ENCODE measurements around the gene LLCFC1.

GRCh38 chr7:142904128-142904527 is 35.2 kb upstream of the LLCFC1 start:
- TF ChIP-seq CHCHD3 (CRISPR knock-in tag; IDR thresholded peaks at IDR 0.05) (no peak), BHLHE40 (IDR thresholded peaks at IDR 0.05; ENCODE audit: low read length) (no peak), ETS1 (CRISPR knock-in tag; IDR thresholded peaks at IDR 0.05) (no peak), ZKSCAN1 (IDR thresholded peaks at IDR 0.05; ENCODE audit: low read length) (no peak), TBL1XR1 (IDR thresholded peaks at IDR 0.05; ENCODE audit: borderline replicate concordance, low read length, partially characterized antibody) (no peak), REPIN1 (CRISPR knock-in tag; IDR thresholded peaks at IDR 0.05; ENCODE audit: borderline replicate concordance, low read depth) (no peak), ZHX1 (CRISPR knock-in tag; IDR thresholded peaks at IDR 0.05; ENCODE audit: low read depth) (no peak)

Data from HepG2 (cell line).